ENCODE measurements around the gene CYP1A2.
"Not testable (repeated sequence)": the region's sequence is repeated elsewhere in the genome, so short reads cannot be mapped to it uniquely, and the experiment has no call there.

The CYP1A2 gene

DNA sequence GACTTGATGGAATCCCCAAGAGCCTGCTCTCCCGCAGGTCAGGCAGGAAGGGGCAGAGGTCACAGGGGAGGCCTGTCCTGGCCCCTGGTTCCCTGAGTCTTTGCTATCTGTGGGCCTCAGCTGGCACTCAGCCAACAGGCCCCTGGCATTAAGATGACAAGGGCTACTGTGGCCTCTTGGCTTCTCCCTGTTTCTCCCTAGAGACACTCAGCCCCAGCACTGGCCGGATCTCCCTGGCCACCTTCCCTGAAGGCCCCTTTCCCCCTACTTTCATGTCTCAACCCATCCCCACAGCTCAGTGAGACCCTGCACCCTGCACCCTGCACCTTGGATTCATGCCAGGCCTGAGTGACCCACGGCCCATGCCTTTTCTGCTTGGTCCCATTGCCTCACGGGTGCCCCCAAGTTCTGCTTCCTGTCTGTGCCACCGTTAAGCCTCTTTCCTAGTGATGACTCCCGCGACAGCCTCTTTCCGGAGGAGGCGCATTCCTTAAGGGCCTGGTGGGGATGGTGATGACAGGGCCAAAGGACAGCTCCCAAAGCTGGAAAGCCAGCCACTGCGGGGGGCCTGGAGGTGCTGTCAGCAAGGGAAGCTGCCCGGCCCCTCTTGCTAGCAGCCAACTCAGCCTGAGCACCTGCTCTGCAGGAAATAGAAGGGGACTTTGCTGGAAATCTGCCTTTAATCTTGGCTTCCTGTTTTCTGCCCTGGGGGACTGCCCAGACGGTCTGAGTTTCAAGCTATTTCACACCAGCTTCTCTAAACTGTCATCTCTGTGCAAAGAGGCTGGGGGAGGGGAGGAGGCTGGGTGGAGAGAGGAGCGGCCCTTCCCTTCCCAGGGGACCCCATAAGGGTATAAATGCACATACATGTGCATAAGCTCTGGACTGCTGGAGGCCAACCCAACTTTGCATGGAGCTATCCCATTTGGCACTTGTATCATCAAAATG lies 28.4 kb downstream of the CYP1A2 start:
- DNase-seq (ENCODE audit: low read depth) = peak; percentile 57

GRCh38 chr15:74777769-74778598 lies 29.3 kb downstream of the CYP1A2 start:
- DNase-seq (ENCODE audit: low read depth) = no peak

DNA sequence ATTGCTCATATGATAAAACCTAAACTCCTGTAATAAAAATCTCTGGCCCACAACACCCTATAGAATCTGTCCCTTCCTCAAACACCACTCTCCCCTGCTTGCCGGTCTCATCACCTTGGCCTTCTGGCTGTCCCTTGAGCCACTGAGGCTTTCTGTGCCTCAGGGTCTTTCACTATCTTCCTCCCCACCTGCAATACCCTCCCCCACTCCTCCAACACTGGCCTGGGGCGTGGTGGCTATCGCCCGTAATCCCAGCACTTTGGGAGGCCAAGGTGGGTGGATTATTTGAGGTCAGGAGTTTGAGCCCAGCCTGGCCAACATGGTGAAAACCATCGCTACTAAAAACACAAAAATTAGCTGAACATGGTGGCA lies 29.9 kb downstream of the CYP1A2 start:
- no peak for DNase-seq (ENCODE audit: low read depth)

DNA sequence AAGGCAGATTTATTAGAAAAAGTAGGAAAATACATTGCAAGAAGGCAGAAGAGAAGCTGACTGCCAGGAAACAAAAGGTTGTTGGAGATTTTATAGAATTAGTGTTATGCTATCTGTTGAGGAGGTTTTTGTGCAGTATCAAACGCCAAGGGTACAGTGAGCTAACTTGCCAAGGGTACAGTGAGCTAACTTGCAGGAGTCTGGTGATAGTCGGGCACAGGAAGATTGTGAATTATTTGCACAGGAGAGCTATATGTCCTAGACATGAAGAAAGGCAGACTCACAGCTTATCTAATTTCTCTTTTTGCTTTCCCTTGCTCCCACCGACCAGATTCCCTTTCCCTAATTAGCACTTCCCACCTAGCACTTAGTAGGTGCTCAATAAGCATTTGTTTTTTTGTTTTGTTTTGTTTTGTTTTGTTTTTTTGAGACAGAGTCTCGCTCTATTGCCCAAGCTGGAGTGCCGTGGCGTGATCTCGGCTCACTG lies 30.6 kb downstream of the CYP1A2 start:
- DNase-seq (ENCODE audit: low read depth) = no peak

GRCh38 chr15:74780523-74781430 lies 32.1 kb downstream of the CYP1A2 start:
- peak; percentile 49 for DNase-seq (ENCODE audit: low read depth)

DNA sequence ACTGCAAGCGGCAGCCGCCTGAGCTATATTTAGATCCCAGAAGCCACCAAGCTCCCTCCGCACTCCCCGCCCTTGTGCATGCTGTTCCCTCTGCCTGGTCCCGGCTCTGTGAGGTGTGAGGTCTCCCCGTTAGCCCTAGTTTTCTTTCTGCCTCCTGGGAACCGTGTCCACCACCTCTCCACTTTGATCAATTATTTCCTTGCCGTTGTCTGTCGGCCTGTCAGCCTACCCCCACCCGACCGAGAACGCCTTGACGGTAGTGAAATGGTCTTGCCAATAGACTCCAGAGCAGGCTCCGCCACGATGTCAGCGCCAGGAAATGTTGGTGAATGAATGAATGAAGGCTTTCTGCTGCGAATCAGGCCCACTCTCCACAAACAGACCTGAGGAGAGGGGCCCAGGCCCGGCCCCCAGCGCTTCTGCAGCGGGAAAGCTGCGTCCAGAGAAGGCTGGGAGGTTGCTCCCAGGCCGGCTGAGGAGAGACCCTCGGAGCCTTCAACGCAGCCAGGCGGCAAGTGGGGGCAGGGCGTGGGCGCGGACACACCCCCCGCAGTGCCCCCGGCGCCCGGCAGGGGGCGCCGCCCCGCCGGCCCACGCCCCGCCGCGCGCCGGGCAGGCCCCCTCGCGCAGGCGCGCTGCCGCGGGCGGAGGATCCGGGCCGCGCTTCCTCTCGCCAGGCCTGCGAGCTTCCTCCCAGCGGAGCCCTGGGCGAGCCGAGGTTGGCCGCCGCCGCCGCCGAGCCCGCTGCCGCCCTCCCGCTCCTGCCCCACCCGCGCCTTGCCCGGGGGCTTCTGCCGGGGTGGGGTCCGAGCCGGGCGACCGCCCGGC lies 33.0 kb downstream of the CYP1A2 start, which contains the start of gene CSK:
Gene CSK, plus strand, starts transcription at position 650 of the 828 bp plus-strand sequence. CDS start 16,218 bp downstream, outside the sequence.
- DNase-seq (ENCODE audit: low read depth) = peak; percentile 75

GRCh38 chr15:74782259-74783071 lies 33.8 kb downstream of the CYP1A2 start:
- DNase-seq (ENCODE audit: low read depth) = peak; percentile 40

- DNase-seq (ENCODE audit: low read depth) = peak; percentile 54
Measured at GRCh38 chr15:74783072-74783807, 34.6 kb downstream of the CYP1A2 start.

GRCh38 chr15:74783808-74784175 lies 35.1 kb downstream of the CYP1A2 start:
- DNase-seq (ENCODE audit: low read depth) = no peak

DNA sequence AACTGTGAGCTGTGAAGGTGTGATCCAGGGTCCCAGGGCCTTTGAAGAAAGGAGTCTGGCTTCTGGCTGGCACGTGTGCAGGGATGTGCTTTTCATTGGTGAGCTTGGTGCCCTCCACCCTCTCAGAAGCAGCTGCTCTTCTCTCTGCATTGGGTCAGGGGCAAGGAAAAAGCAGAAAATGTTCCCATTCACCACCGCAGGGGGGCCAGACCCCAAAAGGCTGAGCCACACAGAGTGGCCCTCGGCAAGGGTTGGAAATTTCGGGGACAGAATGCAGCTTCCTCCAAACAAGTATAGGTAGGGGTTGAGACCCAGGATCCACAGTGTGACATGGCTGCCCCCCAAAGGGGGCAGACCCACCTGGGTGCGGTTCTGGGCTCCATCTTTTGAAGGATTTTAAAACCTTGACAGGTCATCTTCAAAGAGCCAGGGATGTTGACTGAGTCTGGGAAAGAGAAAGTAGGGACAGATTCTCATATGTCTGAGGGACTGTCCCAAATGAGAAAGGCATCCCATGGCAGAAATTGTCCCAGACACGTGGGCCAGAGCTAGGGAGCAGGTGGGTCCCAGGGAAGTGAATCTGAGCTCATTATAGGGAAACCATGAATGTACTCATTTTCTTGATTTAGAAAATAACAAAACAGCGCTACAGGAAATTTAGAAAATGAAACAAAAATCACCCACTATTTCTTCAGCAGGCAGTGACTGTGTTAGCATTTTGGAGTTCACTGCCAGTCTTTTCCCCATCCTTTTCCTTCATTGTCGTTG lies 36.0 kb downstream of the CYP1A2 start:
- no peak for DNase-seq (ENCODE audit: low read depth)

- DNase-seq (ENCODE audit: low read depth) = no peak
Measured at GRCh38 chr15:74785194-74786032, 36.8 kb downstream of the CYP1A2 start.

GRCh38 chr15:74786081-74786480 lies 37.4 kb downstream of the CYP1A2 start:
- not testable (repeated sequence) for DNase-seq (ENCODE audit: low read depth)

DNA sequence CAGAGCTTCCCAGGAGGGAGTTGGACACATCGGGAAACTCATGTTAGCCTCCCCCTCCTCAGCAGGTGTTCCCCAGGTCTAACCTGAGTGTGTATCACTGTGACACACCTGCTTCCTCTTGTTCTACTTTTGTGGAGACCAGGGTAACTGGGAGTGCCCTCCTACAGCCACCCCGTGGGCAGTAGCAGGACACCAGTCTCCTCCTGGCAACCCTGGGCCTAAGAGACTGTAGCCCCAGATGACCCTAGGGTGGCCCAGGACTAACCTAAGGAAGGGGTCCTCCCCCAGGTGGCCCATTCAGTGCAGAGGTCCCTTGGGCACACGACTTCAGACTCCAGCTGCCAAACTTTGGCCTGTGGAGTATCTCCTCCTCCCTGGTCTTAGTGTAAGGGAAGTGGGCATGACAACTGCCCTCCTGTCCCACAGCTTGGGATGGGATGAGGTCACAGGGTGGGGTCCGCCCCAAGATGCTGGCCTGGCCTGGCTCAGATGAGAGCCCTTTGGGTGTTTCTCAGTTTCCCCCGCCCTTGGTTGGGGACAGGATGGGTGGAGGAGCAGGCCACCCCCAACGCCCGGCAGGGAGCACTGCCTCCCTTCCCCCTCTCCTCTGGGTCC lies 38.0 kb downstream of the CYP1A2 start:
- DNase-seq (ENCODE audit: low read depth) = no peak

DNA sequence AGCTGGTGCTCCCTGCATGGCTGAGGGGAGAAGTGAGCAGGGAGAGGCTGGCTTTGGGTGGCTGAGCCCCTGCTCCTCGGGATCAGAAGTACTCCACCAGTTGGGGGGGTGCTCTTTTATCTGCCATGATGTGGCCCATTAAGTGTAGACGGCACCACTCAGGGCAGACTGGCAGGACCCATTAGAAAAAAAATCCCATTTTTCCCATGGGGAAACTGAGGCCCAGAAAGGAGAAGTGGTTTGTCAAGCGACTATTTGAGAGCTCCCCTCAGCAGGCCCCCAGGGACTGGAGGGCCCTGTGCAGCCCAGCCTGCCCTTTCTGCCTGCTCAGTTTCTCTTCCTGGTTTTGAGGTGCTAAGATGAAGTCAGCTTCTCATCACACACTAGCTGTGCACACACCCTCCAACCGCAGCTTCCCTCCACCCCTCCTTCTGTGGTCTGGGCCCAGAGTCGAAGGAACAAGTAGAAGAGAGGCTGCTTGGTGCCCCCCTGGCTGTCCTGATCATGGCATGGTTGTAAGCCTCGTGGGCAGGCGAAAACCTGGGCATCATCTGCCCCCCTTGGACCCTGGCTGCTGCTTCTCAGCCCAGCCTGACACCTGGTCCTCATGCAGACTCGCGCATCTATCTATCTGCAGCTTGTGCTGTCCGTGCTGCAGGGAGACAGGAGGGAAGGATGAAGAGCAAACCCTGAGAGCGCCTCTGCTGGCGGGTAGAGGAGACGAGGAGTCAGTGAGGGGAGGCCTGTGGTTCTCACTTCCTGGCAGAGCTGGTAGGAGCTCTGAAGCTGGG lies 38.8 kb downstream of the CYP1A2 start:
- DNase-seq (ENCODE audit: low read depth) = peak; percentile 64

DNA sequence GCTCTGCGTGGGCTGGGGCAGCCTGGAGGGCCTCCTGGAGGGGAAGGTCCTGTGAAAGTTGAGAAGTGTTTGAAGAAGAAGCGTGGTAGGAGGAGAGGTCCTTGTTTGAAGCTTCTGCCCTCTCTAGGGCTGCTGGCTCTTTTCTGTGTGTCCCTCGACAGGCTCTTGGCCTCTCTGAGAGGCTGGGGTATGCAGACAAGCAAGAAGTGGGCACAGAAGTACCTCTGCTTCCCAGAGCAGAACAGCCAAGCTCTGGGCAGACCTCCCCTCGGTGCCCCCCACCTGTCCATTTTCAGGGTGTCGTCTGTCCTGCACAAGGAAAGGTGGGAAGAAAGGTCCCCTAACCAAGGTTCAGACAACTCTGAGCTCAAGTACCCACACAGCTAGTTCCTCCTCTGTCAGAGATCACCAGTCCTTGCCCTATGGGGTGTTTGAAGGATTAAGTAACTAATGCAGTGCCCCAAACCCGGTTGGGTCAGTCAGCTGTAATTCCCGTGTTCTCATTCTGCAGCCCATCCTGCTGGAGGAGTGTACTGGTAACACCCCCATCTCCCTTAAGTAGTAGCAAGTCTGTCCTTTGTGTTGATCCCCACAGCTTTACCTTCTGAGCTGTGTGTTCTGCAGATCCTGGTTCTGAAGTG lies 39.5 kb downstream of the CYP1A2 start:
- no peak for DNase-seq (ENCODE audit: low read depth)
